Anterior cingulate cortex (tissue), 58 donors: Measurements from ENCODE around the gene HTT.
A peak's percentile ranks its signal among the peaks of the same experiment; 100 is the strongest.

Source experiments
- DNase-seq, 58 donors: peaks; one replicate each; lab custom pipeline; 2025; lab: John Stamatoyannopoulos, UW

Gene HTT

GRCh38 chr4:3256230-3257102, 182.0 kb downstream of the HTT start:
- no peak for DNase-seq

- DNase-seq = no peak
Observed at GRCh38 chr4:3257103-3257555, 182.6 kb downstream of the HTT start.

- no peak for DNase-seq
Observed at GRCh38 chr4:3257556-3258482, 183.3 kb downstream of the HTT start.

- no peak for DNase-seq
Observed at GRCh38 chr4:3261411-3262207, 187.1 kb downstream of the HTT start.

- DNase-seq = no peak
Observed at GRCh38 chr4:3262208-3263052, 187.9 kb downstream of the HTT start.

GRCh38 chr4:3263053-3263875, 188.8 kb downstream of the HTT start:
- DNase-seq = no peak

GRCh38 chr4:3263876-3264193, 189.4 kb downstream of the HTT start:
- DNase-seq = no peak

GRCh38 chr4:3266076-3266475, 191.6 kb downstream of the HTT start:
- DNase-seq = no peak

GRCh38 chr4:3267576-3268394, 193.3 kb downstream of the HTT start:
- DNase-seq = no peak

- no peak for DNase-seq
Observed at GRCh38 chr4:3268395-3269104, 194.1 kb downstream of the HTT start.

GRCh38 chr4:3269105-3269927, 194.8 kb downstream of the HTT start:
- peak in 3 of 58 donors; percentile 39 to 47 (median 42) for DNase-seq

- DNase-seq = peak in 5 of 58 donors; percentile 26 to 61 (median 38)
Observed at GRCh38 chr4:3269991-3270611, 195.6 kb downstream of the HTT start.

- DNase-seq = no peak
Observed at GRCh38 chr4:3271131-3271530, 196.7 kb downstream of the HTT start.

- peak in 20 of 58 donors; percentile 22 to 71 (median 38) for DNase-seq
Observed at GRCh38 chr4:3276986-3277385, 202.5 kb downstream of the HTT start.

GRCh38 chr4:3280466-3280865, 206.0 kb downstream of the HTT start:
- DNase-seq = no peak

- no peak for DNase-seq
Observed at GRCh38 chr4:3283483-3283882, 209.0 kb downstream of the HTT start.
